Bone marrow (tissue), 2 donors: ENCODE measurements around the gene IMPA2.
"Not testable (repeated sequence)": the region's sequence is repeated elsewhere in the genome, so short reads cannot be mapped to it uniquely, and the experiment has no call there.

Experiments
- DNase-seq, 2 donors: peaks; one replicate each; lab custom pipeline; 2025; lab: John Stamatoyannopoulos, UW

IMPA2 gene

GRCh38 chr18:12049978-12050811 lies 68.9 kb downstream of the IMPA2 start:
- DNase-seq = peak in 1 of 2 donors; percentile 4

GRCh38 chr18:12052866-12053265 lies 71.6 kb downstream of the IMPA2 start:
- no peak for DNase-seq

GRCh38 chr18:12053289-12053688 lies 72.0 kb downstream of the IMPA2 start:
- DNase-seq = no peak

- DNase-seq = no peak
These were observed 75.0 kb downstream of the IMPA2 start for GRCh38 chr18:12056034-12056883.

GRCh38 chr18:12056884-12057402 lies 75.6 kb downstream of the IMPA2 start:
- no peak for DNase-seq

GRCh38 chr18:12057419-12058039 lies 76.2 kb downstream of the IMPA2 start:
- no peak for DNase-seq

GRCh38 chr18:12059334-12060181 lies 78.3 kb downstream of the IMPA2 start:
- no peak for DNase-seq

- no peak for DNase-seq
These were observed 79.0 kb downstream of the IMPA2 start for GRCh38 chr18:12060182-12060870.

GRCh38 chr18:12061685-12062084 lies 80.4 kb downstream of the IMPA2 start:
- DNase-seq = no peak

- no peak for DNase-seq
These were observed 81.7 kb downstream of the IMPA2 start for GRCh38 chr18:12062974-12063373.

GRCh38 chr18:12064086-12064763 lies 82.9 kb downstream of the IMPA2 start:
- DNase-seq = no peak

- DNase-seq = no peak
These were observed 84.1 kb downstream of the IMPA2 start for GRCh38 chr18:12065397-12065796.

- no peak for DNase-seq
These were observed 85.7 kb downstream of the IMPA2 start for GRCh38 chr18:12066910-12067511.

GRCh38 chr18:12067671-12068070 lies 86.4 kb downstream of the IMPA2 start:
- DNase-seq = no peak

- not testable (repeated sequence) for DNase-seq
These were observed 87.1 kb downstream of the IMPA2 start for GRCh38 chr18:12068316-12068949.

- DNase-seq = no peak
These were observed 87.6 kb downstream of the IMPA2 start for GRCh38 chr18:12068950-12069320.

- not testable (repeated sequence) for DNase-seq
These were observed 89.8 kb downstream of the IMPA2 start for GRCh38 chr18:12071066-12071465.

GRCh38 chr18:12072996-12073395 lies 91.7 kb downstream of the IMPA2 start:
- DNase-seq = no peak

GRCh38 chr18:12074736-12075135 lies 93.4 kb downstream of the IMPA2 start:
- no peak for DNase-seq
